Transverse colon (tissue), 4 donors: ENCODE results near the gene NRSN1. TPM values are rescaled to one million over a fixed set of nuclear protein-coding genes. Genes with fewer than 3 reads are reported as not detected.

Source experiments
- DNase-seq: peaks from one replicate; pipeline ENCODE4 v3.0.0-alpha.2; 2019
- H3K27ac ChIP-seq, 4 donors: fragments of 200-600 bp; sonication (generic); 2 replicates each; pipeline ENCODE4 v1.5.1; 2016 to 2018; ENCODE audit warnings: inconsistent platforms in 4 of 4
- H3K27me3 ChIP-seq: fragments of 200-600 bp; sonication (generic); 2 replicates; pipeline ENCODE4 v1.5.1; 2017; ENCODE audit warnings: inconsistent platforms
- H3K36me3 ChIP-seq, 4 donors: fragments of 200-600 bp; sonication (generic); 2 replicates each; pipeline ENCODE4 v1.5.1; 2017 to 2019; ENCODE audit warnings: inconsistent platforms in 4 of 4
- H3K4me1 ChIP-seq, 4 donors: fragments of 200-600 bp; sonication (generic); 2 replicates each; pipeline ENCODE4 v1.5.1; 2017 to 2020; ENCODE audit warnings: inconsistent platforms in 4 of 4
- H3K4me3 ChIP-seq, 4 donors: fragments of 200-600 bp; sonication (generic); 1 replicate in 1 of 4; 2 replicates in 3 of 4; pipeline versions ENCODE4 v1.5.1 to v1.6.1; 2017 to 2019; ENCODE audit warnings: inconsistent platforms in 4 of 4
- H3K9me3 ChIP-seq, 2 donors: fragments of 200-600 bp; sonication (generic); 2 replicates each; pipeline ENCODE4 v1.5.1; 2017 to 2019; ENCODE audit warnings: inconsistent platforms in 2 of 2
- CTCF ChIP-seq, 5 experiments: fragments of 200-600 bp in 3 of 5; fragments of 450-650 bp in 2 of 5; sonication (generic) in 3 of 5; IDR thresholded peaks; 1 replicate in 2 of 5; 2 replicates in 3 of 5; pipeline ENCODE4 v1.5.1; 2016 to 2017; ENCODE audit warnings: antibody characterized with exemption in 5 of 5, inconsistent platforms in 3 of 5, mild to moderate bottlenecking in 2 of 5, moderate library complexity in 1 of 5
- EP300 ChIP-seq: sonication (generic); formaldehyde crosslinking; IDR thresholded peaks from one replicate; pipeline ENCODE4 v1.6.1; 2017; ENCODE audit warnings: antibody characterized with exemption, low read depth
- POLR2A ChIP-seq: fragments of 450-650 bp; IDR thresholded peaks from one replicate; pipeline ENCODE4 v1.6.1; 2016; ENCODE audit warnings: antibody characterized with exemption, mild to moderate bottlenecking, moderate library complexity
- POLR2AphosphoS5 ChIP-seq, 3 donors: sonication (generic); formaldehyde crosslinking; IDR thresholded peaks; one replicate each; pipeline ENCODE4 v1.6.1; 2016; ENCODE audit warnings: antibody characterized with exemption in 3 of 3
- WGBS, 2 donors: methylation state at CpG; one replicate each; pipeline ENCODE4 v1.1.5; 2018; ENCODE audit warnings: low coverage in 1 of 2; 5-methylcytosine and 5-hydroxymethylcytosine counted together
- in situ Hi-C, 4 donors: fragments of 200-750 bp; cut with MboI; loops; one replicate each; pipeline versions ENCODE4 v1.15.0 to v1.15.1; 2017; ENCODE audit warnings: low sequenced_read_pairs in 3 of 4, low pct_ligation_motif_present in 1 of 4, low pct_unique_long_range_greater_than_20kb in 1 of 4
- intact Hi-C: fragments of 100-400 bp; cut with DNase I; formaldehyde crosslinking; loops from one replicate; pipeline ENCODE4 v1.15.1; 2023; ENCODE audit warnings: low total_unique reads
- total RNA-seq, 4 donors: library from RNA; depleted of rRNA; stranded (reverse); fragments of >200 nt; gene quantifications; one replicate each; pipeline ENCODE4 v1.1.0, GENCODE V29; 2016

NRSN1 gene
- total RNA-seq, 4 donors from 2014 or later = 0.16 to 0.68 TPM; not detected in 2

- no peak for TF ChIP-seq EP300
- Histone ChIP-seq H3K36me3 (no peaks in the 10 kb centered on the region), H3K4me1 (no peaks in the 10 kb centered on the region), H3K9me3 (peaks cover 3 to 8% of the 10 kb centered on the region in 2 donors), H3K27ac (no peak overlapping the region), H3K4me3 (no peak overlapping the region), H3K27me3 (no peaks in the 10 kb centered on the region)
- DNase-seq = no peak
- intact Hi-C loops = no loop called here
- WGBS, 2 donors = 93% methylated on average over 8 to 10 of the region's 10 CpGs
- in situ Hi-C loops = no loop called here
These were observed 57.6 kb downstream of the NRSN1 start for GRCh38 chr6:24183584-24183983.

- H3K27me3 ChIP-seq = no peaks in the 10 kb centered on the region
- intact Hi-C loops = no loop called here
- H3K9me3 ChIP-seq = peaks cover 3 to 8% of the 10 kb centered on the region in 2 donors
- no peak for TF ChIP-seq POLR2A
- TF ChIP-seq POLR2AphosphoS5 (IDR thresholded peaks at IDR 0.05) = no peak
- TF ChIP-seq CTCF (IDR thresholded peaks at IDR 0.05) = no peak
- TF ChIP-seq EP300 = no peak
- no peak overlapping the region for H3K4me3 ChIP-seq
- H3K4me1 ChIP-seq = no peaks in the 10 kb centered on the region
- H3K27ac ChIP-seq = no peak overlapping the region
- no peaks in the 10 kb centered on the region for H3K36me3 ChIP-seq
- no peak for DNase-seq
- in situ Hi-C loops = no loop called here
- WGBS, 2 donors = 79 to 81% methylated on average over 5 to 7 of the region's 7 CpGs
These were observed 60.3 kb downstream of the NRSN1 start for GRCh38 chr6:24186349-24186748.

GRCh38 chr6:24187965-24188577 is 62.1 kb downstream of the NRSN1 start:
- no peak overlapping the region for H3K4me3 ChIP-seq
- intact Hi-C loops (no loop called here), in situ Hi-C loops (no loop called here)
- no peaks in the 10 kb centered on the region for H3K9me3 ChIP-seq
- H3K4me1 ChIP-seq = no peaks in the 10 kb centered on the region
- no peak for DNase-seq
- TF ChIP-seq POLR2A = no peak
- no peak for TF ChIP-seq EP300
- no peak for TF ChIP-seq POLR2AphosphoS5 (IDR thresholded peaks at IDR 0.05)
- TF ChIP-seq CTCF (IDR thresholded peaks at IDR 0.05) = no peak
- H3K27ac ChIP-seq = no peak overlapping the region
- H3K36me3 ChIP-seq = no peaks in the 10 kb centered on the region
- H3K27me3 ChIP-seq = no peaks in the 10 kb centered on the region

- Histone ChIP-seq H3K36me3 (no peaks in the 10 kb centered on the region), H3K9me3 (no peaks in the 10 kb centered on the region), H3K27me3 (no peaks in the 10 kb centered on the region), H3K27ac (no peak overlapping the region), H3K4me1 (no peaks in the 10 kb centered on the region), H3K4me3 (no peak overlapping the region)
- no peak for DNase-seq
- TF ChIP-seq POLR2AphosphoS5 (IDR thresholded peaks at IDR 0.05) (no peak), POLR2A (no peak), EP300 (no peak), CTCF (IDR thresholded peaks at IDR 0.05) (no peak)
- 62 to 65% methylated on average over 8 of the region's 8 CpGs for WGBS, 2 donors
- in situ Hi-C loops = no loop called here
- intact Hi-C loops = no loop called here
These were observed 62.6 kb downstream of the NRSN1 start for GRCh38 chr6:24188578-24189080.

- Histone ChIP-seq H3K27me3 (no peaks in the 10 kb centered on the region), H3K4me3 (no peak overlapping the region), H3K9me3 (no peaks in the 10 kb centered on the region), H3K36me3 (no peaks in the 10 kb centered on the region), H3K4me1 (no peaks in the 10 kb centered on the region), H3K27ac (no peak overlapping the region)
- DNase-seq = no peak
- in situ Hi-C loops (no loop called here), intact Hi-C loops (no loop called here)
- TF ChIP-seq CTCF (IDR thresholded peaks at IDR 0.05) = no peak
- TF ChIP-seq POLR2A = no peak
- no peak for TF ChIP-seq POLR2AphosphoS5 (IDR thresholded peaks at IDR 0.05)
- 54% methylated on average over 2 of the region's 2 CpGs; no CpG with 5 or more reads in 1 of the 2 donors for WGBS, 2 donors
These were observed 65.3 kb downstream of the NRSN1 start for GRCh38 chr6:24191346-24191745.
